AG09309 (cell line): ENCODE data around the gene ADGRA3.

Experiments used
- DNase-seq: peaks from one replicate; pipeline ENCODE4 v3.0.0-alpha.2; 2010; ENCODE audit warnings: low read depth
- H3K4me3 ChIP-seq: 2 replicates; pipeline ENCODE4 v1.5.1; 2011; ENCODE audit warnings: mild to moderate bottlenecking, low read depth, low read length, moderate library complexity; ENCODE audit not compliant: control insufficient read depth
- TF ChIP-seq, protein P1 (sequence below): IDR thresholded peaks from 2 replicates; pipeline ENCODE4 v1.5.1; 2011; ENCODE audit warnings: mild to moderate bottlenecking, low read depth, low read length, inconsistent platforms; ENCODE audit not compliant: insufficient read depth, control insufficient read depth; ENCODE audit errors: missing control alignments

ADGRA3 gene

DNA sequence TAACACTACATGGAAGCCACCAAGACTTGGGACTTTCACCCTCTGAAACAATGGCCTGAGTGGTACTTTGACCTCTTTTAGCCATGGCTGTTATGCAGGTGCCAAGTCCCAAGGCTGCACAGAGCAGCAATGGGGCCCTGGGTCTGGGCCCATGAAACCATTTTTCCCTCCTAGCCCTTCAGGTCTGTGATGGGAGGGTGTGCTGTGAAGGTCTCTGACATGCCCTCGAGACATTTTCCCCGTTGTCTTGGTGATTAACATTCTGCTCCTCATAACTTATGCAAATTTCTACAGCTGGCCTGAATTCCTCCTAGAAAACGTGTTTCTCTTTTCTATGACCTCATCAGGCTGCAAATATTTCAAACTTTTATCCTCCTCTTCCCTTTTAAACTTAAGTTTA is 30.4 kb upstream of the ADGRA3 start:
- TF ChIP-seq, protein P1, sequence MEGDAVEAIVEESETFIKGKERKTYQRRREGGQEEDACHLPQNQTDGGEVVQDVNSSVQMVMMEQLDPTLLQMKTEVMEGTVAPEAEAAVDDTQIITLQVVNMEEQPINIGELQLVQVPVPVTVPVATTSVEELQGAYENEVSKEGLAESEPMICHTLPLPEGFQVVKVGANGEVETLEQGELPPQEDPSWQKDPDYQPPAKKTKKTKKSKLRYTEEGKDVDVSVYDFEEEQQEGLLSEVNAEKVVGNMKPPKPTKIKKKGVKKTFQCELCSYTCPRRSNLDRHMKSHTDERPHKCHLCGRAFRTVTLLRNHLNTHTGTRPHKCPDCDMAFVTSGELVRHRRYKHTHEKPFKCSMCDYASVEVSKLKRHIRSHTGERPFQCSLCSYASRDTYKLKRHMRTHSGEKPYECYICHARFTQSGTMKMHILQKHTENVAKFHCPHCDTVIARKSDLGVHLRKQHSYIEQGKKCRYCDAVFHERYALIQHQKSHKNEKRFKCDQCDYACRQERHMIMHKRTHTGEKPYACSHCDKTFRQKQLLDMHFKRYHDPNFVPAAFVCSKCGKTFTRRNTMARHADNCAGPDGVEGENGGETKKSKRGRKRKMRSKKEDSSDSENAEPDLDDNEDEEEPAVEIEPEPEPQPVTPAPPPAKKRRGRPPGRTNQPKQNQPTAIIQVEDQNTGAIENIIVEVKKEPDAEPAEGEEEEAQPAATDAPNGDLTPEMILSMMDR, result no peak
- no peak for DNase-seq
- no peak overlapping the region for H3K4me3 ChIP-seq

DNA sequence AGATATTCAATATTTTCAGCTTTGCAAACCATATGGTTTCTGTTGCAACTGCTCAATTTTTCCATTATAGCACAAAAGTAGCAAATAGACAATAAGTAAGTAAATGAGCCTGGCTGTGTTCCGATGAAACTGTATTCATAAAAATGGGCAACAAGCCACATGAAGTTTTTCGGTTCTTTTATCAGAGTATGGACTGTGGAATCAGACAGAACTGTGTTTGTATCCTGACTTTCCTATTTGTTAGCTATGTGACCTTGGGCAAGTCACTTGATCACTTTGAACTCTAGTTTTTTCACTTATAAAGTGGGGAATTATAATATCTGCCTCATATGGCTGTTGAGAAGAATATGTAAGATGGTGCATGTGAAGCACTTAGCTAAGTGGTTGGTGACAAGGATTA is 23.4 kb upstream of the ADGRA3 start:
- TF ChIP-seq, protein P1, result no peak
- no peak for DNase-seq
- H3K4me3 ChIP-seq, result no peak overlapping the region

DNA sequence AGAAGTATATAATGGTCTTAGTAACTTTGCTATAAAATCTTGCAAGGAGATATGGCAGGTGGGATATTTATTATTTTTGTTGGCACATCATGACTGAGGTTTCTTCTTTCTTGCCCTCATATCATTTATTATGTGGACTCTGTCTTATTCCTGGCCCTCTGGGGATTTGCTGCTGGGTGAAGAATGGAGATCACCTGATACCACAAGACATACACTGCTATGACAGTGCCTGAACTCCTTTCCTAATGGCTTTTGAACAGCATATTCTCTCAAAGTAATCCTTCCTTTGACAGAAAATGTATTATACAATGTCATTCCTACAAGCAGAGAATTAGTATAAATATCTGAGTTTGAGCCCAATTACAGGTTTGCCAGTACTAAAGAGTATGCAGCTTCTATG is 22.0 kb upstream of the ADGRA3 start:
- DNase-seq, result no peak
- no peak overlapping the region for H3K4me3 ChIP-seq
- TF ChIP-seq, protein P1, result no peak

DNA sequence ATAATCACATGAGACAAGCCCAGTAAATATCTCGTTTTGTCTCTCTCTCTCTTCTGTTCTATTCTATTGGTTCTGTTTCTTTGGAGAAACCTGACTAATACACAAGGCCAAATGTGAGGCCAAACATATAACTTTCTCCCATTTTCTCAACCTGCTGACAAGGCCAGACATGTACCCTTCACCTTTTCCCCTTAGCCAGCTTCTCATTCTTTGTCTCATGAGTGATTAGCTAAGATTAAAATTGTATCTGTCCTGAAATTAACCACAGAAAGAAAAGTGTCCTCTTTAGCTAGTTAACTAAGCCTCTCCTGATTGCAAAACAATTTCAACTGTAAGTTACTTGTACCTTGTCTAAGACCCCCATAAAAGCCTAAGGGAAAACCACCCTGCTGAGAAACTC is 18.5 kb upstream of the ADGRA3 start:
- TF ChIP-seq, protein P1, result no peak
- no peak for DNase-seq
- no peak overlapping the region for H3K4me3 ChIP-seq

DNA sequence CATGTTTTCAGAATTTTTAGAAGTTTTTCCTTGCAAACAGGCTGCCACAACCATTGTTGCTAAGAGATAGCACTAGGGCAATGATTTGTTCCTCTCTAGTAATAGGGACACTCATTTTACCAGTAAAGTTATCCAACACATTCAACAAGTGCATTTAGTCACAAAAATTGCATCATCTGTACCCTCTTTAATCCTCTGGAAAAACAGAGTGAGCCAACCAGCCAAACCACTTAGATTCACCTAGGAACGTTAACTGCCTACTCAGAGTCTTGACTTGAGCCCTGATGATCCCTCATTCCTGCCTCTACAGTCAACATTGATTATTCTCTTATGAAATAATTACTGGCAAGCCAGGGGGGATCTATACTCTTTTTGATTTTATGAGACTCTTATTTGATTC is 17.0 kb upstream of the ADGRA3 start:
- TF ChIP-seq, protein P1, result no peak
- H3K4me3 ChIP-seq, result no peak overlapping the region
- DNase-seq, result no peak

DNA sequence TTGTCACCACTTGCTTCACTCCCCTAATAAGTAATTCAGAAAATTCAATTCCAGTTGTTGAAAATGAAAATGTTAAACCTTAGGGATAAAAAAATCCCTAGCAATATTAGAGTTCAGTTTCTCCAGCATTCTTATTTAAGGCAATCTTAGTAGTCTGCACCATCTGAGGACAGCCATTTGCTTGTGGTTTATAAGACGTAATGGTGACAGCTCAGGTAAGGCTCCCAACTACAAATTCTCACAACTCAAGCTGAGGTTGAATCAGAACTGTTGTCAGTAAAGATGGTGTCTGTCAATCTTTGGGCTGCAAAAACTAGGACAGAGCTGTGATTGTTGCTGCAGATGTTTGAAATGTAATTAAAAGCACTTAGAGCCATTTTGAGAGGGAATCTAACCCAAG is 16.3 kb upstream of the ADGRA3 start:
- TF ChIP-seq, protein P1, result no peak
- no peak overlapping the region for H3K4me3 ChIP-seq
- no peak for DNase-seq

DNA sequence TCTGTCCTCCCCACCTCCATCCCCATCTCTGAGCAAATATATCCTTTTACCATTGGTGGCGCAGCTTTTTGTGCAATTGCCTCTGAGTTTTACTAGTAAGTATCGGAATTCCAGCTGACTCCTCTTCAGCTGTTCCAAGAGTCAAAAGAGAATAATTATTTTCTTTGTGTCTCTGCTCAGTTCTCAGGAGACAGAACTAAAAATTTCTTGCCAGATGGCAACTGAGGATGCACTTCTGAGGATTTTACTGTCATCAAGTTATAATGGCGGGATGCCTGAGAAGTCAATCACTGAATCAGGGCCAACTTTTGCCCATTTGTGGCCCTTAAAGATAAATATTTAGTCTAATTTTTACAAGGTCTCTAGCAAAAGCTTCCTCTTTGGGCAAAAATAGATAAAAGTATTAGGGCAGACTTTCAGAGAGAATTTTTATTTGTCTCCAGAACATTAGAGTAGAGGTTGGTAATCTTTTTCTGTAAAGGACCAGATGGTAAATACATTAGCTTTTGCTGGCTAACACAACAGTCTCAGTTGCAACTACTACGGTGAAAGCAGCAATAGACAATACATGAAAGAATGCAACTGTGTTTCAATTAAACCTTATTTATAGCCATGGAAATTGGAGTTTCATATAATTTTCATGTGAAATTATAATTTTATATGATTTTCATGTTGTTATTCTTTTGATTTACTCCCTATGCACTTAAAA is 15.6 kb upstream of the ADGRA3 start:
- no peak overlapping the region for H3K4me3 ChIP-seq
- TF ChIP-seq, protein P1, result no peak
- no peak for DNase-seq
